Measurements from ENCODE around the gene FAM32A. TPM values are rescaled to one million over a fixed set of nuclear protein-coding genes. Genes with fewer than 3 reads are reported as not detected.

The FAM32A gene
- total and polyA plus RNA-seq, 10 of the 15 experiments (the other 5 are each of a cell fraction or from before 2014, with no cell fraction given): 33.3 to 116 (median 71.9) TPM

- TF ChIP-seq RAD51 (IDR thresholded peaks at IDR 0.05) (no peak), PBX3 (IDR thresholded peaks at IDR 0.05; ENCODE audit: insufficient replicate concordance, low read depth, low read length) (no peak), RAD21 (IDR thresholded peaks at IDR 0.05; ENCODE audit: insufficient read depth, low read depth, low read length) (peak; percentile 19; the same call in 1 of the 2 replicates), RELB (IDR thresholded peaks at IDR 0.05; ENCODE audit: low read depth) (peak; percentile 59), ASH2L (IDR thresholded peaks at IDR 0.05; ENCODE audit: borderline replicate concordance, low read depth) (no peak), ZSCAN29 (IDR thresholded peaks at IDR 0.05) (no peak), SMAD5 (IDR thresholded peaks at IDR 0.05; ENCODE audit: low read depth) (no peak), EGR1 (IDR thresholded peaks at IDR 0.05; ENCODE audit: borderline replicate concordance in 1 of 2, low read depth in 2 of 2, low read length in 2 of 2) (peak in 1 of 2 experiments; percentile 32; a peak in 1 of 3 replicates), SUZ12 (IDR thresholded peaks at IDR 0.05; ENCODE audit: unreplicated experiment) (no peak), HDGF (IDR thresholded peaks at IDR 0.05) (0 out of 2 replicates have a peak, but pooled peaks have one; percentile 38), STAT1 (conservative IDR thresholded peaks at IDR 0.05) (no peak), MTA3 (IDR thresholded peaks at IDR 0.05; ENCODE audit: borderline replicate concordance, low read length) (peak; percentile 43; the same call in 1 of the 2 replicates)
- TF ChIP-seq, protein P1, sequence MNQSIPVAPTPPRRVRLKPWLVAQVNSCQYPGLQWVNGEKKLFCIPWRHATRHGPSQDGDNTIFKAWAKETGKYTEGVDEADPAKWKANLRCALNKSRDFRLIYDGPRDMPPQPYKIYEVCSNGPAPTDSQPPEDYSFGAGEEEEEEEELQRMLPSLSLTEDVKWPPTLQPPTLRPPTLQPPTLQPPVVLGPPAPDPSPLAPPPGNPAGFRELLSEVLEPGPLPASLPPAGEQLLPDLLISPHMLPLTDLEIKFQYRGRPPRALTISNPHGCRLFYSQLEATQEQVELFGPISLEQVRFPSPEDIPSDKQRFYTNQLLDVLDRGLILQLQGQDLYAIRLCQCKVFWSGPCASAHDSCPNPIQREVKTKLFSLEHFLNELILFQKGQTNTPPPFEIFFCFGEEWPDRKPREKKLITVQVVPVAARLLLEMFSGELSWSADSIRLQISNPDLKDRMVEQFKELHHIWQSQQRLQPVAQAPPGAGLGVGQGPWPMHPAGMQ (IDR thresholded peaks at IDR 0.05; ENCODE audit: borderline replicate concordance): peak; percentile 11; the same call in 1 of the 2 replicates
- TF ChIP-seq, protein P2, sequence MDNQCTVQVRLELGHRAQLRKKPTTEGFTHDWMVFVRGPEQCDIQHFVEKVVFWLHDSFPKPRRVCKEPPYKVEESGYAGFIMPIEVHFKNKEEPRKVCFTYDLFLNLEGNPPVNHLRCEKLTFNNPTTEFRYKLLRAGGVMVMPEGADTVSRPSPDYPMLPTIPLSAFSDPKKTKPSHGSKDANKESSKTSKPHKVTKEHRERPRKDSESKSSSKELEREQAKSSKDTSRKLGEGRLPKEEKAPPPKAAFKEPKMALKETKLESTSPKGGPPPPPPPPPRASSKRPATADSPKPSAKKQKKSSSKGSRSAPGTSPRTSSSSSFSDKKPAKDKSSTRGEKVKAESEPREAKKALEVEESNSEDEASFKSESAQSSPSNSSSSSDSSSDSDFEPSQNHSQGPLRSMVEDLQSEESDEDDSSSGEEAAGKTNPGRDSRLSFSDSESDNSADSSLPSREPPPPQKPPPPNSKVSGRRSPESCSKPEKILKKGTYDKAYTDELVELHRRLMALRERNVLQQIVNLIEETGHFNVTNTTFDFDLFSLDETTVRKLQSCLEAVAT (IDR thresholded peaks at IDR 0.05): 0 out of 2 replicates have a peak, but pooled peaks have one; percentile 70
- TF ChIP-seq, protein P3, sequence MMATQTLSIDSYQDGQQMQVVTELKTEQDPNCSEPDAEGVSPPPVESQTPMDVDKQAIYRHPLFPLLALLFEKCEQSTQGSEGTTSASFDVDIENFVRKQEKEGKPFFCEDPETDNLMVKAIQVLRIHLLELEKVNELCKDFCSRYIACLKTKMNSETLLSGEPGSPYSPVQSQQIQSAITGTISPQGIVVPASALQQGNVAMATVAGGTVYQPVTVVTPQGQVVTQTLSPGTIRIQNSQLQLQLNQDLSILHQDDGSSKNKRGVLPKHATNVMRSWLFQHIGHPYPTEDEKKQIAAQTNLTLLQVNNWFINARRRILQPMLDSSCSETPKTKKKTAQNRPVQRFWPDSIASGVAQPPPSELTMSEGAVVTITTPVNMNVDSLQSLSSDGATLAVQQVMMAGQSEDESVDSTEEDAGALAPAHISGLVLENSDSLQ (IDR thresholded peaks at IDR 0.05): no peak
Observed at GRCh38 chr19:16139752-16140151, 45.5 kb upstream of the FAM32A start (continued).
